Measurements from ENCODE around the gene CALB2.
A peak's percentile ranks its signal among the peaks of the same experiment; 100 is the strongest.

CALB2 gene

GRCh38 chr16:71406724-71407123 is 48.2 kb downstream of the CALB2 start:
- no peak overlapping the region for H3K4me3 ChIP-seq (ENCODE audit: low read depth, low read length)
- TF ChIP-seq, protein P1, sequence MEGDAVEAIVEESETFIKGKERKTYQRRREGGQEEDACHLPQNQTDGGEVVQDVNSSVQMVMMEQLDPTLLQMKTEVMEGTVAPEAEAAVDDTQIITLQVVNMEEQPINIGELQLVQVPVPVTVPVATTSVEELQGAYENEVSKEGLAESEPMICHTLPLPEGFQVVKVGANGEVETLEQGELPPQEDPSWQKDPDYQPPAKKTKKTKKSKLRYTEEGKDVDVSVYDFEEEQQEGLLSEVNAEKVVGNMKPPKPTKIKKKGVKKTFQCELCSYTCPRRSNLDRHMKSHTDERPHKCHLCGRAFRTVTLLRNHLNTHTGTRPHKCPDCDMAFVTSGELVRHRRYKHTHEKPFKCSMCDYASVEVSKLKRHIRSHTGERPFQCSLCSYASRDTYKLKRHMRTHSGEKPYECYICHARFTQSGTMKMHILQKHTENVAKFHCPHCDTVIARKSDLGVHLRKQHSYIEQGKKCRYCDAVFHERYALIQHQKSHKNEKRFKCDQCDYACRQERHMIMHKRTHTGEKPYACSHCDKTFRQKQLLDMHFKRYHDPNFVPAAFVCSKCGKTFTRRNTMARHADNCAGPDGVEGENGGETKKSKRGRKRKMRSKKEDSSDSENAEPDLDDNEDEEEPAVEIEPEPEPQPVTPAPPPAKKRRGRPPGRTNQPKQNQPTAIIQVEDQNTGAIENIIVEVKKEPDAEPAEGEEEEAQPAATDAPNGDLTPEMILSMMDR (IDR thresholded peaks at IDR 0.05; ENCODE audit: low read depth, low read length), result no peak

DNA sequence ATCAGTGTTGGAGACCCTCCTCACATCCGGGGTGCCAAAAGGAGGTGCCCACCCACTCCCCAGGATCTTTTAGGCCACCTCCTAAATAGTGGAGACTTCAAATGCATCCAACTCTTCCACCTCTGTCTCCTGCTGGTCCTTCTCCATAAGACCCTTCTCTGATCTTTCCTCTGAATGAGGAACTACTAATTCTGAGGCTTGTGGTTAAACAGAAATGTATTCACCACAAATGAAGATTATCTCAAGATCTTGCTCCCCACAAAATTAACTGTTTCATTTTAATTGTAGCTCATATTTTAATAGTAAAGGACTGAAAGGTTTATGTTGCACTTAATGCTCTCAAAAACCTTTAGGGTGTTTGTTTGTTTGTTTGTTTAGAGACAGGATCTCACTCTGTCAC is 49.2 kb downstream of the CALB2 start:
- no peak overlapping the region for H3K4me3 ChIP-seq (ENCODE audit: low read depth, low read length)
- TF ChIP-seq, protein P1 (IDR thresholded peaks at IDR 0.05; ENCODE audit: low read depth, low read length), result no peak

GRCh38 chr16:71408536-71408935 is 50.0 kb downstream of the CALB2 start:
- H3K4me3 ChIP-seq (ENCODE audit: low read depth, low read length), result no peak overlapping the region
- TF ChIP-seq, protein P1 (IDR thresholded peaks at IDR 0.05; ENCODE audit: low read depth, low read length), result no peak

DNA sequence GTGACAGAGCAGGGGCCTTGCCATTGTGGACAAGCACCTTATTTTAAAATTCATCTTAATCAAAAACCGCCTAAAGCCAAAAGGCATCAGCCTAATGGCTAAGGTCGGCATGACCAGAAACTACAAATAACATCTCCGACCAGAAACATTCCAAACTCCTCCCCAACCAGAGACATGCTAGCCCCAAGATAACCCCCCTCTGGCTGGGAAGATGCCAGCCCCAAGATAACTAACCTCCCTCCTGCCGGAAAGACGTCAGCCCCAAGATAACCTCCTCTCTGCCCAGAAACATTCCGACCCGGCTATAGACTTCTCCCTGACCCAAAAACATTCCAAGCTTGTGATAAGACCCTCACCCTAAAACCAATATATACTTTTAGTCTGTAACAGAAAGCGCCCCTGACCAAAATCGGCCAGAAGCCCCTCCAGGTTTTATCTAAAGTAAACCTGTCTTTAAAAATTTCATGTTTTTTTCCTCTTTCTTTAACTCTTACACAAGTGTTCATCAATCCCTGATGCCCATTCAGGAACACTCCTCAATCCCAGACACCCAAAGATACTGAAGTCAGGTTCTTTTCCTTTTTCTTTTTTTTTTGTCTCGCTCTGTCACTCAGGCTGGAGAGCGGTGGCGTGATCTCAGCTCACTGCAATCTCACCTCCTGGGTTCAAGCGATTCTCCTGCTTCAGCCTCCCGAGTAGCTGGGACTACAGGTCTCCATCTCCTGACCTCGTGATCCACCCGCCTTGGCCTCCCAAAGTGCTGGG is 50.7 kb downstream of the CALB2 start:
- TF ChIP-seq, protein P1 (IDR thresholded peaks at IDR 0.05; ENCODE audit: low read depth, low read length), result no peak
- no peak overlapping the region for H3K4me3 ChIP-seq (ENCODE audit: low read depth, low read length)

DNA sequence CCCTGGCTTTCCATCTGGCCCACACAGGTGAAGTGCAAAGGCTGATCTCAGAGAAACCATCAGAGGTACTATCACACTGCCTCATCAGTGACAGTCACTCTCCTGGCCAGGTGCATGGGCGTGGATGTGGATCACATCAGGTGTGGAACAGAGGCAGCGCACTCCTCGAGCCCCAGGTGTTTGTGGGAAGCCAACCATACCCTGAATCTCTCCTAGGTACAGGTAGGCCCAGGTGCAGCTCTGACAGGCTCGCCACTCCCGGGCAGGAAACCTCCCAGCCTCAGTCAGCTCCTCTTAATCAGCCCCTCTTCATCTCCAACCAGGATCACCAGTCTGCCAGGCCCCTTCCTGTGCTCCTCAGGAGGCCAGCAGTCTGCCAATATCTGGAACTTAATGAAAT is 51.6 kb downstream of the CALB2 start:
- TF ChIP-seq, protein P1 (IDR thresholded peaks at IDR 0.05; ENCODE audit: low read depth, low read length), result no peak
- no peak overlapping the region for H3K4me3 ChIP-seq (ENCODE audit: low read depth, low read length)

DNA sequence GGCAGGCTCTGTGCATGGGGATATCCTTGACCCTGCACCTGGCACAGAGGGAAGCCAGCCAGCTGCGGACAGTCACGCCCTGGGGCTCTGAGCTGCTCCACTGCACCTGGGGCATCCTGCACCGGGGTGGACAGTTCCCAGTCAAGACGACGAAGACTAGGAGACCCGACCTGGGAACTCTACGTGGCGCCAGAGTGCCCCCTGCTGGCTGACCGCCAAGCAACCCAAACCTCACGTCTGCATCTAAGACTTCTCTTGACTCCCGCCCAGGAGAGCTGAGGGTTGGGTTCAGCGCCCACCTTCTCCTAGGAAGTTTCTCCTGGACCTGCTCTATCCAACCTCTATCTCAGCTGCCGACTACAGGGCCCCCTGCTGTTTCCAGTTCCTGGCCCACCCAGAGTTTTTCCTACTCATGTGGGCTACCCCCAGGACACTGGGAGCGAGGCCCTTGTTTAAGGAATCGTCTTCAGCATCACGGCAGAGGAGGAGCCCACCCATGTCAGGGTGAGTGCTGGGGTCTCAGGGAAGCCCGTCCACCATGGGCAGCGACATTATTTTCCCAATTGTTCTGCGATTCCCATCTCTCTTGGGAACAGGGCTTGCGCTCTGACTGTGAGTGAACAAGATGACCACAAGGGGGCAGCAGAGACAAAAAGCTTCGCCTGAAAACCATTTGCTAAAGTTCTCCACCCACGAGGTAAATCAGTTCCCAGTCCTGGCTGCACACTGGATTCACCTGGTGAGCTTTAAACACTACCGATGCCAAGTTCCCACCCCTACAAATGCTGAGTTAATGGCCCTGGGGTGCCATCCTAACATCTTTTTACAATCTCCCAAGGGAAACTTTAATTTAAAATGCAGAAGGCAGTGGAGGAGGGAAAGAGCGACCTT is 54.0 kb downstream of the CALB2 start:
- TF ChIP-seq, protein P1 (IDR thresholded peaks at IDR 0.05; ENCODE audit: low read depth, low read length), result peak; percentile 79

GRCh38 chr16:71413341-71413740 is 54.8 kb downstream of the CALB2 start:
- TF ChIP-seq, protein P1 (IDR thresholded peaks at IDR 0.05; ENCODE audit: low read depth, low read length), result no peak

More for the DNA sequence above, 54.0 kb downstream of the CALB2 start:
- H3K4me3 ChIP-seq (ENCODE audit: low read depth, low read length), result no peak overlapping the region

More at GRCh38 chr16:71413341-71413740, 54.8 kb downstream of the CALB2 start:
- no peak overlapping the region for H3K4me3 ChIP-seq (ENCODE audit: low read depth, low read length)
